NCI-H2227 (cell line): Measurements from ENCODE around the gene IGF1.

Experiments used
- DNase-seq: peaks from one replicate; lab custom pipeline; 2025; ENCODE audit not compliant: unreplicated experiment; lab: John Stamatoyannopoulos, UW

Gene IGF1

GRCh38 chr12:102429211-102430154 is 50.9 kb downstream of the IGF1 start:
- no peak for DNase-seq

DNA sequence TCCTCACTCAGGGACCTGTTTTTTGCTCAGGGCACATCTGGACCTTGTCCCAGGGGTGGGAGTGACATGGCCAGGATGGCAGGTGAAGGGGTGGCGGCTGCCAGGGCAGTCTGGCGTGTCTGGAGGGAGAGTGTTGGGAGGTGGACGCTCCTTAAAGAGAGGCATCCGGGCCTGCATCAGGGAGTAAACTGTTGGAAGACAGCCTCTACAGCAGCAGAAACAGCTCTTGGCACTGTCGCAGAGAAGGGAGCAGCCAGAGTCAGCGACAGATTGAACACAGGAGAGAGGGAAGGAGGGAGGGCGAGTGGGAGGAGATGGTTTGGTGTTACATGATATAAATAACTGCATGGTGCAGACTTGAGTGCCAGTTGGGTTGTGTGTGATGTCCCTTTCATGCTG is 52.8 kb downstream of the IGF1 start:
- DNase-seq = no peak

DNA sequence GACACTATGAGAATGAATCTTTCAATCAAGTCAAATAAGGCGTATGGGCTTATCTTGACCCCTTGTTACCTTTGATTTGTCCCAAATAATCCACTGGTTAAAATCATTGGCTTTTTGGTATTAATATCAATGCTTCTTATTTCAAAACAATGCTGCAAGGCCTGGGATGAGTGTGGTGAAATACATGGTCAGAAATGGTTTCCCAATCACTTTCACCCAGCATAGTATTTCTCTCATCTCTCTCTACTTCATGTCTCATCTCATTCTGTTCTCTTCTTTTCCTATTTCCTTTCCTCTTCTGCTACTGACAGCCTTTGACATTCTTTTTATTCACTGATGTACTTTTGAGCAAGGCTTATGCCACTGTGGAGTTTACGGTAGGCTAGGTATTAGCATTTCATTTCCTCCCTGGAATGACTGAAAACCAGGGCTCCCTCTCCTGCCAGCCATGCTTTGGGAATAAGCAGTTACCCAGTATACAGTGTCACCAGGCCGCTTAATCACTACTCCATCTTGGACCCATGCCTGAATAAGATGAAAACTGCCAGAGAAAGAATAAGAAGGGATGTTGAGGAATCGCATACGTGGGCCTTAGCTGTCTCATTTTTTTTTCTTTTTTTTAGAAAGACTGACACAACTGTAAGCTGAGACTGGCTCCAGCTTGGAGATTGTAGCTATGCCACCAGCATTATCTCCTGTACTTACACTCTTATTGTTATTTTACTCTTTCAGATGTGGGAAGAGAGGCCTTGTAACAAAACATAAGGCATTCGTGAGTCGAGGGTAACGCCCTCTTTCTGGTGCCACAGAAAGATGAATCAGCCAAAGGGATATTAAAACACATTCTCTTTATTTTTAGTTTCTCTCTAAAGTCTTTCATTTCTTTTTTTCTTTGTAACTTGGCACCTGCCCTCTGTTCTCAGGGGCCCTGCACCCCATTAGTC is 53.5 kb downstream of the IGF1 start:
- no peak for DNase-seq

- DNase-seq = no peak
Observed at GRCh38 chr12:102425109-102426039, 55.0 kb downstream of the IGF1 start.

GRCh38 chr12:102423462-102423861 is 56.9 kb downstream of the IGF1 start:
- no peak for DNase-seq

DNA sequence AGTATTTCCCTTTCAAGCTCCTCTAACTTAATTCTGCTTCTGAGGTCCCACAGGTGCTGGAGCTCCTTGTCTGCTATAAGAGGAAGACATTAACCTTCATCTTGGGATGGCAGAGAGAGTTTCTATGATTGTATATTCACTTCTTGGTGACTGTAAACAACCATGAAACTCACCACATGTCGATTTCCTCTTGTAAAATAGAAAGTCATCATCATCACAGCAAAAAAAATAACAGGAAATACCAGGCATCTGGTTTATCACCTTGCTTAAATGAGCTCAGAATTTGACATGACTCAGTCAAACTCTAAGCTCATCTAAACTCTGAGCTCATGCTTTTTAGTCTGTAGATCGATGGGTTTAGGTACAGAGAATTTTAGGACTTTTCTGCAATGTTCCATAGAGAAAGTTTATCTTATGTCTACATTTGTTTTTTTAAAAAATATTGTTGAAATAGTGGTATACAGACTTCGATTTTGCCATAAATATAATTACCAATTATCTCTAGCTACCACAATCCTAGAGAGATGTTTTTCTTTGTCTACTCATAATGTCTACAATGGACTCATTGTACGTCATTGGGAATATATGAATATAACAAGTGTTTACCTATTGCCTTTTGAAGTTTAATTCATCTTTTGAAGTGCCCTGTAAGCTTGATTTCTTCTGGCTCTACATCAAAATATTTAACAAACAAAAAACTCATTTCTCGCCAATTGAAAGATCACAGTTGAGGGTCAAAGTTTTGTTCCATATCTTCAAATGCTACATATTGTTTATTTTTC is 58.4 kb downstream of the IGF1 start:
- DNase-seq = no peak

GRCh38 chr12:102419094-102419764 is 61.1 kb downstream of the IGF1 start:
- DNase-seq = no peak

DNA sequence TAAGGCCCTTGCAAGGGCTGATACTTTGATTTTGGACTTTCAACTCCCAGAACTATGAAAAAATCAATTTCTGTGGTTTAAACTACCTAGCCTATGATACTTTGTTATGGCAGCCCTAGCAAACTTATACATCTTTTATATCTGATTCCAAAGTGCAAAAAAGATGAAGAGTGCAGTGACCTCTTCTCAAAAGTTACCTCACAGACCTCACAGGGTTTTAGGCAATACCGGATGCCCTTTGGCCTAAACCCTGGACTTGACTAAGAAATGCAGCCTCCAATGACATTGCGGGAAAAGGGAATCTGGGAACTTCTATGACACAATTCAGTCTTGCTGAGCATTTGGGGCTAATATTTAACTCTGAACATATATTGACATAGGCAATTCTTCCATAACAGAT is 63.3 kb downstream of the IGF1 start:
- no peak for DNase-seq

DNA sequence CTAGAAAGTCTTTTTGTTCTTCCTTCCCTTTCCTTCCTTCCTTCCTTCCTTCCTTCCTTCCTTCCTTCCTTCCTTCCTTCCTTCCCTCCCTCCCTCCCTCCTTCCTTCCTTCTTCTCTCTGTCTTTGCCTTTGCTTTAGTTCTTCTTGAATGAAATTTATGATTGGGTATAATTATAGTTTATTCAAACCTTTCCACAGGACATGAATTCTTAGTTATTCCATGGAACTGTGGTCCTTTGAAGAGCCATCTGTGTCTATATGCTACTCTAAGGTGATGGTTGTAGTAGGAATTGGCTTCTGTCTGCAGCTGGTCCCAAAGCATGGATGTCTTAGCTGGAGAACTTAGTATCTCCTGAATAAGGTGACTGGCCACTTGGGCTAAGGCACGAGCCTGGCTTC is 64.8 kb downstream of the IGF1 start:
- DNase-seq = no peak

DNA sequence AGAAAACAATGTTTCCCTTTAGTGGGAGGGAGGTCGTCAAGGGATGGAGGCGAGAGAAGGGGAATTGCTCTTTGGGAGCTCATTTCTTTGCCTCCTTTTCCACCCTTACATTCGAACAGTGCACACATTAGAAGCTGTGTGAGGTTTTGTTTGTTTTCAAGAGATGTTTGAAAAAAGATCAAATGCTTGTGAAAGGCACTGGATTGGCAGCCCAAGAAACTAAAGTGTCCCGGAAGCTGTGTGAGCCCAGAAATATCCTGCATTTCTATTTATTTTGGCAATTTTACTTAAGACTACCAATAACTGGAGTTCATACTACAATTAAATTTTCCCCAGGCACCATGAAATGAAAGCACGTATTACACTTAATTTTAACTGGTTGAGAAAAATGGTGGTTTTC is 67.0 kb downstream of the IGF1 start:
- DNase-seq = no peak

- DNase-seq = no peak
Observed at GRCh38 chr12:102410511-102410910, 69.9 kb downstream of the IGF1 start.

DNA sequence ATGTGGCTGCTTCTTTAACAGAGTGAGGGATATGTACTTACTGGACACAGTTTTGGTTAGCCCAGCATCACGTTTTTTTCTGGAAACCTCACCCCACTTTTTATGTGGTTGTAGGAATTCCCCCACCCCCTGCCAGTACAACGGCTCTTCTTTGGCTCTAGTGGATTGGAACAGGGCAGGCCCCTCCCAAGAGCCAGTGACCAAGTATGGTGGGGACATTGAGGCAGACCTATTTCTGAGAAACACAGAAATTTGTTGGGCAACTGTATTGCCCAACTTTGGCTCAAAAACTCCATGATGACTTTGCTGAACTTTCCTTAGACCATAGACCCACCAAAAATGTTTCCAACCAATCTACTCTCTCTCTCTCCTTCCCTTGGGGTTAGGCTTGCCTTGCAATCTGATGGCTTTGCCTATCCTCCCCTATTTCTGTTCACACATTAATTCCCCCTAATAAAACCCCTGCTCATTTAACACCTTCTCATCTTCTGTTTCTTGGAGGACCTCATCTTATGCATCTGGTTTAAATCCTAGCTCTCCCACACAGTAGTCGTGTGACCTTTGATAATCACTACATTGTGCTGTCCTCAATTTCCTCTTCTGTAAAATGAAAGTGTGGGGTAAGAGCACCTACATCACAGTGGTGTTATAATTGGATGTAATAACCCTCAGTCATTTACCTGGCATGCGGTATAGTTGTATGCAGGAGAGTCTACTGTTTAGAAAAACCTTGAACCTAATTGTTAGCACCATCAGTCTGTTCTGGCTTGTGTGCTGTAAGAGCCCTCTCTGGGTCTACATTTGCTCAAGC is 71.7 kb downstream of the IGF1 start:
- DNase-seq = no peak

GRCh38 chr12:102407776-102408486 is 72.4 kb downstream of the IGF1 start:
- DNase-seq = no peak

GRCh38 chr12:102406033-102406584 is 74.3 kb downstream of the IGF1 start:
- peak; percentile 75 for DNase-seq

- no peak for DNase-seq
Observed at GRCh38 chr12:102401087-102401486, 79.3 kb downstream of the IGF1 start.

GRCh38 chr12:102399653-102400052 is 80.7 kb downstream of the IGF1 start:
- DNase-seq = no peak

- no peak for DNase-seq
Observed at GRCh38 chr12:102396276-102396675, 84.1 kb downstream of the IGF1 start.

GRCh38 chr12:102394200-102394599 is 86.2 kb downstream of the IGF1 start:
- DNase-seq = no peak
